ENCODE measurements around the gene ERCC5. TPM values are rescaled to one million over a fixed set of nuclear protein-coding genes. Genes with fewer than 3 reads are reported as not detected.

The ERCC5 gene
- total and polyA plus RNA-seq, 2 of the 8 experiments (the other 6 are each of a cell fraction or from before 2014, with no cell fraction given) = 3.8 to 24.4 TPM

- TF ChIP-seq, protein P1, sequence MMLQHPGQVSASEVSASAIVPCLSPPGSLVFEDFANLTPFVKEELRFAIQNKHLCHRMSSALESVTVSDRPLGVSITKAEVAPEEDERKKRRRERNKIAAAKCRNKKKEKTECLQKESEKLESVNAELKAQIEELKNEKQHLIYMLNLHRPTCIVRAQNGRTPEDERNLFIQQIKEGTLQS (IDR thresholded peaks at IDR 0.05; ENCODE audit: insufficient read depth, low read depth, low read length) = no peak
Measured at GRCh38 chr13:102839462-102839861, 6.4 kb upstream of the ERCC5 start (continued).
